NB4 (cell line): Measurements from ENCODE around the gene MCRIP2.

Source experiments
- DNase-seq: peaks from one replicate; pipeline ENCODE4 v3.0.0; 2010; ENCODE audit warnings: low read depth
- H3K4me3 ChIP-seq: one replicate; pipeline ENCODE4 v1.5.1; 2011; ENCODE audit warnings: mild to moderate bottlenecking, low read depth, low read length, moderate library complexity
- MYC ChIP-seq: IDR thresholded peaks from 2 replicates; pipeline ENCODE4 v1.6.1; 2011; ENCODE audit warnings: low read depth, low read length
- POLR2A ChIP-seq: IDR thresholded peaks from 2 replicates; pipeline ENCODE4 v1.6.1; 2011; ENCODE audit warnings: mild to moderate bottlenecking; ENCODE audit not compliant: insufficient read length; ENCODE audit errors: extremely low read depth
- TF ChIP-seq, protein P1 (sequence below): IDR thresholded peaks from one replicate; pipeline ENCODE4 v1.5.1; 2012; ENCODE audit warnings: low read depth, low read length
- TF ChIP-seq, protein P2 (sequence below): IDR thresholded peaks from 2 replicates; pipeline ENCODE4 v1.6.1; 2011; ENCODE audit warnings: low read depth, low read length

Gene MCRIP2

DNA sequence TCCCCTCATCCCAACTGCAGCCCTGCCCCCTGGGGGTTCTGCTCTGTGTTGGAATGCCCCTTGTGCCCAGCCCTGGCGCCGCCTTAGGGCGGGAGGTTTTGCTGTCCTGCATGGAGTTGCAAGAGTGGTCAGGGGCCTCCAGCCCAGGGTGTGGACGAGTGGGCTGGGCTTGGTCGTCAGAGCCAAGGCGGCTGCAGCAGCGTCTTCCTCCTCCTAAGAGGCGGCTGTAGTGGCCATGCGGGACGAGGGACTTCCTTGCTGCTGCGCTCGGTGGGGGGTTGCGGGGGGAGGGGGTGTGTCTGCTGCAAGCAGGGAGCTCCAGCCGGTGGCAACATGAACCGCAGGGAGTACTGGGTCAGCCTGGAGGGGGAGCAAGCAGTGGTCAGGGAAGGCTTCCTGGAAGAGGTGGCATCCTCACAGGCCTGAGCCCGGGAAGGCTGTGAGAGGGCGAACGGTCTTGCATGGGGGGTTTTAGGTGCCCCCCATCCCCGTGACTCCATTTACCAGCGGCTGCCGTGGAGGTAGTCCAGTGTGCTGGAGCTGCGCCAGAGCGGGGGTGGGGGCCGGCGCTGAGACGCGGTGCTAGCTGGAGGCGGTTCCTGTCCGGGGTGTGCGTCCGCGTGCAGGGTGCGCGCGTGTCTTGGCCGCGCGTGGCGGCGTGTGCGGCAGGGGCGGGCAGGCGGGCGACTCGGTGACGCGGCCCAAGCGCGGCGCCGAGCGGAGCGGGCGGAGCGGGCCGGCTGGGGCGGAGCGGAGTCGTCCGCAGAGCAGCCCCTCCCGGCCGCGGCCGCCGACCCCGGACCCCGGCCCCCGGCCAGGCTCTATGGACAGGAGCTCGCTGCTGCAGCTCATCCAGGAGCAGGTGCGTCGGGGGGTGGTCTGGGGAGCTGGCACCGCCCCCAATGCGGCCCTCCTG is 33.6 kb downstream of the MCRIP2 start, which contains the start of gene RHBDL1:
Gene RHBDL1, plus strand, starts transcription at position 704 of the 916 bp plus-strand sequence. Its CDS starts 120 bp downstream, at position 824.
- no peak within 1 kb of the TSS for H3K4me3 ChIP-seq
- TF ChIP-seq MYC = no peak
- TF ChIP-seq, protein P1, sequence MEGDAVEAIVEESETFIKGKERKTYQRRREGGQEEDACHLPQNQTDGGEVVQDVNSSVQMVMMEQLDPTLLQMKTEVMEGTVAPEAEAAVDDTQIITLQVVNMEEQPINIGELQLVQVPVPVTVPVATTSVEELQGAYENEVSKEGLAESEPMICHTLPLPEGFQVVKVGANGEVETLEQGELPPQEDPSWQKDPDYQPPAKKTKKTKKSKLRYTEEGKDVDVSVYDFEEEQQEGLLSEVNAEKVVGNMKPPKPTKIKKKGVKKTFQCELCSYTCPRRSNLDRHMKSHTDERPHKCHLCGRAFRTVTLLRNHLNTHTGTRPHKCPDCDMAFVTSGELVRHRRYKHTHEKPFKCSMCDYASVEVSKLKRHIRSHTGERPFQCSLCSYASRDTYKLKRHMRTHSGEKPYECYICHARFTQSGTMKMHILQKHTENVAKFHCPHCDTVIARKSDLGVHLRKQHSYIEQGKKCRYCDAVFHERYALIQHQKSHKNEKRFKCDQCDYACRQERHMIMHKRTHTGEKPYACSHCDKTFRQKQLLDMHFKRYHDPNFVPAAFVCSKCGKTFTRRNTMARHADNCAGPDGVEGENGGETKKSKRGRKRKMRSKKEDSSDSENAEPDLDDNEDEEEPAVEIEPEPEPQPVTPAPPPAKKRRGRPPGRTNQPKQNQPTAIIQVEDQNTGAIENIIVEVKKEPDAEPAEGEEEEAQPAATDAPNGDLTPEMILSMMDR = no peak
- TF ChIP-seq, protein P2, sequence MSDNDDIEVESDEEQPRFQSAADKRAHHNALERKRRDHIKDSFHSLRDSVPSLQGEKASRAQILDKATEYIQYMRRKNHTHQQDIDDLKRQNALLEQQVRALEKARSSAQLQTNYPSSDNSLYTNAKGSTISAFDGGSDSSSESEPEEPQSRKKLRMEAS = no peak
- TF ChIP-seq POLR2A = no peak
- DNase-seq = peak; percentile 49

DNA sequence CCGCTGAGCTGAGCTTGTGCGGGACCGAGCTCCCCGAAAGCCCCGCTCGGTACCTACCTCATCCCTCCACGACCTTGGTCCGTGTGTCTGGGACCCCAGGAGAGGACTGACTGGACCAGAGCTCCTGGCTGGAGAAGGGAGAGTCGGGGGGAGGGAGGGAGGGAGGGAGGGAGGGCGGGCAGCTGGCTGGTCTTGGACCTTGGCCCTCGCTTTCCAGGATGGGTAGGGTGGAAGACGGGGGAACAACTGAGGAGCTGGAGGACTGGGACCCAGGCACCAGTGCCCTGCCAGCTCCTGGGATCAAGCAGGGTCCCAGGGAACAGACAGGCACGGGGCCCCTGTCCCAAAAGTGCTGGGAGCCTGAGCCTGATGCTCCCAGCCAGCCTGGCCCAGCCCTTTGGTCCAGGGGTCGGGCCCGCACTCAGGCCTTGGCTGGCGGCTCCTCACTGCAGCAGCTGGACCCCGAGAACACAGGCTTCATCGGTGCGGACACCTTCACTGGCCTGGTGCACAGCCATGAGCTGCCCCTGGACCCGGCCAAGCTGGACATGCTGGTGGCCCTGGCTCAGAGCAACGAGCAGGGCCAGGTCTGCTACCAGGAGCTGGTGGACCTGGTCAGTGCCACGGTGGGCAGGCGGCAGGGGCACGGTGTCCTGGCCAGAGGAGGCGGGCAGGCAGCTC is 34.4 kb downstream of the MCRIP2 start:
- DNase-seq = no peak
- H3K4me3 ChIP-seq = no peak overlapping the region
- no peak for TF ChIP-seq MYC
- TF ChIP-seq, protein P1 = no peak
- TF ChIP-seq, protein P2 = no peak
- TF ChIP-seq POLR2A = no peak

DNA sequence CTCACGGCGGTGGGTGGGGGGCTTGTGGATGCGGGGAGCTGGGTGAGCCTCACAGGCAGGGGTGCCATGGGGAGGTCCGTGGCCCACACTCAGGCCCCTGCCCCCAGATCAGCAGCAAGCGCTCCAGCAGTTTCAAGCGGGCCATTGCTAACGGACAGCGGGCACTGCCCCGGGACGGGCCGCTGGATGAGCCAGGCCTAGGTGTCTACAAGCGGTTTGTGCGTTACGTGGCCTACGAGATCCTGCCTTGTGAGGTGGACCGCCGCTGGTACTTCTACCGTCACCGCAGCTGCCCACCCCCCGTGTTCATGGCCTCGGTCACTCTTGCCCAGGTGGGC is 34.9 kb downstream of the MCRIP2 start:
- no peak for DNase-seq
- TF ChIP-seq, protein P1 = no peak
- TF ChIP-seq, protein P2 = no peak
- TF ChIP-seq POLR2A (no peak), MYC (no peak)
- no peak overlapping the region for H3K4me3 ChIP-seq

DNA sequence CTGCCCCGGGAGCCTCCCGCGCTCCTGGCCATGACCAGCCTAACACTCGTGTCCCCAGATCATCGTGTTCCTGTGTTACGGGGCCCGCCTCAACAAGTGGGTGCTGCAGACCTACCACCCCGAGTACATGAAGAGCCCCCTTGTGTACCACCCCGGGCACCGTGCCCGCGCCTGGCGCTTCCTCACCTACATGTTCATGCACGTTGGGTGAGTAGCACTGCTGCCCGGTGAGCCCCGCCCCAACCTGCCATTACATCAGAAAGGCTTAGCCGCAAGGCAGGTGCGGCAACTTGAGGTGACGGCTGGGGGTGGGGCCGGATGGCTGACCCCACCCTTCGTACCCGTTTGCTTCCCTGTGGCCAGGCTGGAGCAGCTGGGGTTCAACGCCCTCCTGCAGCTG is 35.3 kb downstream of the MCRIP2 start:
- TF ChIP-seq, protein P1 = no peak
- no peak for DNase-seq
- no peak overlapping the region for H3K4me3 ChIP-seq

DNA sequence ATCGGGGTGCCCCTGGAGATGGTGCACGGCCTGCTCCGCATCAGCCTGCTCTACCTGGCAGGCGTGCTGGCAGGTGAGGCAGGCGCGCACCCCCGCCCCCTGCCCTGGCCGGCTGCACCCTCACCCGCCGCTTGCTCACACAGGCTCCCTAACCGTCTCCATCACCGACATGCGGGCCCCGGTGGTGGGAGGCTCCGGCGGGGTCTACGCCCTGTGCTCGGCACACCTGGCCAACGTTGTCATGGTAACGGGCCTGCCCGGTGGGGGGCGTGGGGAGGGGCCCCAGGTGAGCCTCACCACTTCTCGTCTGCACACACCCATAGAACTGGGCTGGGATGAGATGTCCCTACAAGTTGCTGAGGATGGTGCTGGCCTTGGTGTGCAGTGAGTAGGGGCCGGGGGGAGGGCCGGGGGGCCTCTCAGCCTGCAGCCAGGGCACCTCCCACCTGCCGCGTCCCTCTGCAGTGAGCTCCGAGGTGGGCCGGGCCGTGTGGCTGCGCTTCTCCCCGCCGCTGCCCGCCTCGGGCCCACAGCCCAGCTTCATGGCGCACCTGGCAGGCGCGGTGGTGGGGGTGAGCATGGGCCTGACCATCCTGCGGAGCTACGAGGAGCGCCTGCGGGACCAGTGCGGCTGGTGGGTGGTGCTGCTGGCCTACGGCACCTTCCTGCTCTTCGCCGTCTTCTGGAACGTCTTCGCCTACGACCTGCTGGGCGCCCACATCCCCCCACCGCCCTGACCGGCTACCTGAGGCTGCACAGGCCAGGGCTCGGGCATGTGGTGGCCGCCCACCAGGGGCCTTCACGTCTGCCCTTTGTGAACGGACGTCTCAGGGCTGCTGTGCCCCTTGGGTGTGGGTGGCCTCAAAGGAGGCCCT is 35.9 kb downstream of the MCRIP2 start:
- no peak overlapping the region for H3K4me3 ChIP-seq
- no peak for DNase-seq
- TF ChIP-seq, protein P1 = no peak
- no peak for TF ChIP-seq MYC
- TF ChIP-seq POLR2A = no peak
- TF ChIP-seq, protein P2 = no peak
